ENCODE measurements around the gene ABR. TPM values are rescaled to one million over a fixed set of nuclear protein-coding genes. Genes with fewer than 3 reads are reported as not detected.

ABR gene
- total RNA-seq, 6 experiments from 2014 or later, result 49.3 to 58.4 (median 54.4) TPM

DNA sequence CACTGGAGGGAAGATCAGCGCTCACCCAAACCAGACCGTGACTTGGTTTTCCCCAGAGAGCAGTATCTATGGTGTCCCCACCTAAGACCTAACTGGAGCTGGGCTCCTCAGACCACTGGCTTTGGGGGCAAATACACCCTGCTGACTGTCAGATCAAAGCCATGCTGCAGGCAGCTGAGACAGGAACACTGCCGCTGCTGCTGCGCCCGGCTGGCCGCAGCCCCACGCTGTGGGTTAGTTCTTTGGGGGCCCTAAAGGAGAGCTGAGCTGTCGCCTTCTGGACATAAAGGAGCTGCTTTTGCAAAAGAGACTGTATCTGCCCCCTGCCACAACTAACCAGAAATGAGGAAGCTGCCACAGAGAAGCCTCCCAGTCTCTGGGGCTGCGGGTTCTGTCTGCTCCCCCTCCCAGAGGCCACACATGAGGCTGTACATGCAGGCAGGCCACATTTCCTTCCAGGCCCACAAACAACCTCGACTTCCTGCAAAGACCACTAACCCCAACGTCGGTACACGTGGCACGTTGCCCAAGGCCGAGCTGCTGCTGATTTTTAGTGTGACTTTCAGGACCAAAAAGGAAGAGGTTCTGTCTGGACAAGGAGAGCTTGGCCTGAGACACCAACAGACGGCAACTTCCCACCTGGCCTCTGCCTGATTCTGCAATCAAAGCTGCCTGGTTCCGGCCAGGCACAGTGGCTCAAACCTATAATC is 18.2 kb upstream of the ABR start:
- Mint-ChIP-seq H3K4me1 (ENCODE audit: low read depth) (no peaks in the 10 kb centered on the region), H3K9me3 (no peaks in the 10 kb centered on the region), H3K27me3 (ENCODE audit: insufficient read depth) (peaks cover 21% of the 10 kb centered on the region), H3K36me3 (ENCODE audit: low read depth) (no peaks in the 10 kb centered on the region), H3K27ac (no peak overlapping the region), H3K4me3 (no peak overlapping the region)
- DNase-seq, result no peak
- no peak for TF ChIP-seq CTCF (IDR thresholded peaks at IDR 0.05)

DNA sequence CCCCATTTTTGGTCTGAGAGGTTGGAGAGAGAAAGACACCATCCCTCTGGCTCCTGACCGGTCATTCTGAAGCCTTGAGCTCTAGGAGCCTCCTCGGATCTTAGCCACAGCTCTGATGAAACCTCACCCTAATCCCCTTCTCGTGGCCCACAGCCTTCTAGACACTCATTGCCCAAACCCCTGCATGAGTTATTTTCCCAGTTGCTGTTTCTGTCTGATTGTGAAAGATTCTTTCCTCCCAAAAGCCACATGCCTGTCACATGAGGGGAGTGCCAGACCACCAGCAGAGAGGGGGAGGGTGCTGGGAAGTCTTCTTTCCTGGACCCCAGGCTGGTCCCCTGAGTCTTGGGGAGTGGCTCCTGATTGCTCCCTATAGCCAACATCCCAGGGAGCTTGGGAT is 17.6 kb upstream of the ABR start:
- Mint-ChIP-seq H3K4me1 (ENCODE audit: low read depth) (no peaks in the 10 kb centered on the region), H3K27ac (no peak overlapping the region), H3K27me3 (ENCODE audit: insufficient read depth) (peaks cover 24% of the 10 kb centered on the region), H3K9me3 (no peaks in the 10 kb centered on the region), H3K36me3 (ENCODE audit: low read depth) (no peaks in the 10 kb centered on the region), H3K4me3 (no peak overlapping the region)
- TF ChIP-seq CTCF (IDR thresholded peaks at IDR 0.05), result no peak
- DNase-seq, result no peak

- no peak for TF ChIP-seq CTCF (IDR thresholded peaks at IDR 0.05)
- H3K4me1 Mint-ChIP-seq (ENCODE audit: low read depth), result no peaks in the 10 kb centered on the region
- no peak overlapping the region for H3K4me3 Mint-ChIP-seq
- peaks cover 21% of the 10 kb centered on the region for H3K27me3 Mint-ChIP-seq (ENCODE audit: insufficient read depth)
- no peak overlapping the region for H3K27ac Mint-ChIP-seq
- no peaks in the 10 kb centered on the region for H3K9me3 Mint-ChIP-seq
- no peak for DNase-seq
- H3K36me3 Mint-ChIP-seq (ENCODE audit: low read depth), result no peaks in the 10 kb centered on the region
Measured at GRCh38 chr17:1196946-1197345, 17.2 kb upstream of the ABR start.

- Mint-ChIP-seq H3K4me3 (no peak overlapping the region), H3K9me3 (no peaks in the 10 kb centered on the region)
Measured at GRCh38 chr17:1192911-1193699, 13.3 kb upstream of the ABR start.

GRCh38 chr17:1190751-1191331 is 11.1 kb upstream of the ABR start:
- no peak for TF ChIP-seq CTCF (IDR thresholded peaks at IDR 0.05)
- no peak overlapping the region; the same call in 1 of the 2 replicates for H3K27ac Mint-ChIP-seq
- DNase-seq, result peak; percentile 74

More at GRCh38 chr17:1192911-1193699, 13.3 kb upstream of the ABR start:
- Mint-ChIP-seq H3K27me3 (ENCODE audit: insufficient read depth) (peaks cover 31% of the 10 kb centered on the region), H3K36me3 (ENCODE audit: low read depth) (no peaks in the 10 kb centered on the region), H3K4me1 (ENCODE audit: low read depth) (peaks cover 14% of the 10 kb centered on the region), H3K27ac (no peak overlapping the region)
- DNase-seq, result no peak
- TF ChIP-seq CTCF (IDR thresholded peaks at IDR 0.05), result no peak

More at GRCh38 chr17:1190751-1191331, 11.1 kb upstream of the ABR start:
- Mint-ChIP-seq H3K27me3 (ENCODE audit: insufficient read depth) (peaks cover 31% of the 10 kb centered on the region), H3K4me1 (ENCODE audit: low read depth) (peaks cover 31% of the 10 kb centered on the region), H3K36me3 (ENCODE audit: low read depth) (no peaks in the 10 kb centered on the region), H3K4me3 (no peak overlapping the region; the same call in 1 of the 2 replicates), H3K9me3 (no peaks in the 10 kb centered on the region)

Measured in HFFc6 (cell line).